Gastroesophageal sphincter (tissue), 4 donors: Measurements from ENCODE around the gene PALB2. TPM values are rescaled to one million over a fixed set of nuclear protein-coding genes. Genes with fewer than 3 reads are reported as not detected.

Experiments
- ATAC-seq: fragments of 150-250 bp; one replicate; pipeline ENCODE4 v1.9.1; 2016; ENCODE audit warnings: mild to moderate bottlenecking, moderate library complexity
- H3K27ac ChIP-seq, 4 donors: fragments of 200-600 bp; sonication (generic) in 3 of 4; 1 replicate in 3 of 4; 2 replicates in 1 of 4; pipeline ENCODE4 v1.5.1; 2016 to 2019
- H3K27me3 ChIP-seq: fragments of 200-600 bp; sonication (generic); one replicate; pipeline ENCODE4 v1.5.1; 2019
- H3K36me3 ChIP-seq, 2 donors: fragments of 200-600 bp; sonication (generic); one replicate each; pipeline ENCODE4 v1.5.1; 2019; ENCODE audit warnings: control low read depth in 1 of 2
- H3K4me1 ChIP-seq, 3 donors: fragments of 200-600 bp; sonication (generic); 1 replicate in 2 of 3; 2 replicates in 1 of 3; pipeline ENCODE4 v1.5.1; 2016 to 2019; ENCODE audit warnings: control low read depth in 2 of 3
- H3K4me3 ChIP-seq, 2 donors: fragments of 200-600 bp; sonication (generic); one replicate each; pipeline ENCODE4 v1.5.1; 2019; ENCODE audit warnings: mild to moderate bottlenecking in 1 of 2, moderate library complexity in 1 of 2
- H3K9me3 ChIP-seq, 3 donors: fragments of 200-600 bp; sonication (generic); one replicate each; pipeline ENCODE4 v1.5.1; 2017 to 2019; ENCODE audit warnings: control low read depth in 2 of 3
- CTCF ChIP-seq, 4 experiments: fragments of 200-600 bp in 2 of 4; fragments of 450-650 bp in 2 of 4; sonication (generic) in 1 of 4; IDR thresholded peaks; one replicate each; pipeline ENCODE4 v1.5.1; 2017 to 2019; ENCODE audit warnings: antibody characterized with exemption in 4 of 4, mild to moderate bottlenecking in 2 of 4, moderate library complexity in 2 of 4
- EP300 ChIP-seq: sonication (generic); formaldehyde crosslinking; IDR thresholded peaks from one replicate; pipeline ENCODE4 v1.6.1; 2017; ENCODE audit warnings: antibody characterized with exemption, mild to moderate bottlenecking
- POLR2A ChIP-seq, 2 donors: fragments of 450-650 bp; IDR thresholded peaks; one replicate each; pipeline ENCODE4 v1.6.1; 2017; ENCODE audit warnings: antibody characterized with exemption in 2 of 2, mild to moderate bottlenecking in 2 of 2, moderate library complexity in 1 of 2
- POLR2AphosphoS5 ChIP-seq: sonication (generic); formaldehyde crosslinking; IDR thresholded peaks from one replicate; pipeline ENCODE4 v1.6.1; 2017; ENCODE audit warnings: antibody characterized with exemption
- WGBS, 2 donors: methylation state at CpG; one replicate each; pipeline ENCODE4 v1.1.5; 2018; ENCODE audit warnings: low coverage in 1 of 2; 5-methylcytosine and 5-hydroxymethylcytosine counted together
- total RNA-seq, 4 donors: library from RNA; depleted of rRNA; stranded (reverse); fragments of >200 nt; gene quantifications; one replicate each; pipeline ENCODE4 v1.1.0, GENCODE V29; 2016

PALB2 gene
- total RNA-seq, 4 donors from 2014 or later, result 8.5 to 11.1 (median 9.7) TPM

- ATAC-seq, result no peak
- no peak overlapping the region for H3K27ac ChIP-seq
- peaks cover 0 to 43% of the 10 kb centered on the region in 2 donors for H3K36me3 ChIP-seq
- H3K9me3 ChIP-seq, result no peaks in the 10 kb centered on the region
- peaks cover 0 to 22% (median 8%) of the 10 kb centered on the region in 3 donors for H3K4me1 ChIP-seq
- H3K4me3 ChIP-seq, result no peak overlapping the region
- H3K27me3 ChIP-seq, result no peaks in the 10 kb centered on the region
- 100% methylated on average over 2 of the region's 2 CpGs; no CpG with 5 or more reads in 1 of the 2 donors for WGBS, 2 donors
- TF ChIP-seq CTCF (IDR thresholded peaks at IDR 0.05) (no peak), POLR2A (IDR thresholded peaks at IDR 0.05) (no peak), POLR2AphosphoS5 (no peak), EP300 (no peak)
Measured at GRCh38 chr16:23676924-23677480, 35.9 kb upstream of the PALB2 start.

- TF ChIP-seq POLR2AphosphoS5, result no peak
- TF ChIP-seq CTCF (IDR thresholded peaks at IDR 0.05), result no peak
- TF ChIP-seq EP300, result no peak
- no peak for TF ChIP-seq POLR2A (IDR thresholded peaks at IDR 0.05)
- H3K36me3 ChIP-seq, result peaks cover 0 to 51% of the 10 kb centered on the region in 2 donors
- no peak overlapping the region for H3K27ac ChIP-seq
- H3K9me3 ChIP-seq, result no peaks in the 10 kb centered on the region
- peaks cover 0 to 15% (median 4%) of the 10 kb centered on the region in 3 donors for H3K4me1 ChIP-seq
- no peak overlapping the region for H3K4me3 ChIP-seq
- no peaks in the 10 kb centered on the region for H3K27me3 ChIP-seq
- ATAC-seq, result no peak
- WGBS, 2 donors, result 54% methylated on average over 7 of the region's 8 CpGs; no CpG with 5 or more reads in 1 of the 2 donors
Measured at GRCh38 chr16:23673971-23674614, 33.0 kb upstream of the PALB2 start.

- Histone ChIP-seq H3K27me3 (no peaks in the 10 kb centered on the region), H3K4me3 (no peak overlapping the region), H3K9me3 (no peaks in the 10 kb centered on the region), H3K4me1 (no peaks in the 10 kb centered on the region), H3K36me3 (peaks cover 3 to 85% of the 10 kb centered on the region in 2 donors), H3K27ac (no peak overlapping the region)
- WGBS, 2 donors, result no CpG with 5 or more reads among the region's 4 CpGs
- no peak for TF ChIP-seq EP300
- no peak for TF ChIP-seq POLR2A (IDR thresholded peaks at IDR 0.05)
- no peak for TF ChIP-seq POLR2AphosphoS5
- no peak for TF ChIP-seq CTCF (IDR thresholded peaks at IDR 0.05)
- ATAC-seq, result no peak
Measured at GRCh38 chr16:23670137-23670776, 29.1 kb upstream of the PALB2 start.

GRCh38 chr16:23668873-23669272 lies 27.8 kb upstream of the PALB2 start:
- Histone ChIP-seq H3K27ac (no peak overlapping the region), H3K9me3 (no peaks in the 10 kb centered on the region), H3K27me3 (no peaks in the 10 kb centered on the region), H3K4me1 (no peaks in the 10 kb centered on the region), H3K36me3 (peaks cover 3 to 95% of the 10 kb centered on the region in 2 donors), H3K4me3 (no peak overlapping the region)
- no peak for ATAC-seq
- no peak for TF ChIP-seq CTCF (IDR thresholded peaks at IDR 0.05)
- TF ChIP-seq POLR2AphosphoS5, result no peak
- TF ChIP-seq EP300, result no peak
- TF ChIP-seq POLR2A (IDR thresholded peaks at IDR 0.05), result no peak
- 83 to 86% methylated on average over 4 of the region's 4 CpGs for WGBS, 2 donors
